PC-3 (cell line): ENCODE data around the gene OR2AG2.

ENCODE experiments used
- CTCF ChIP-seq: fragments of 300-600 bp; sonication (generic); conservative IDR thresholded peaks from 2 replicates; pipeline ENCODE4 v1.5.1; 2017; ENCODE audit warnings: antibody characterized with exemption, low read depth, mild to moderate bottlenecking, low read length
- EZH2 ChIP-seq: fragments of 300-600 bp; sonication (generic); IDR thresholded peaks from one replicate; pipeline ENCODE4 v1.6.1; 2017; ENCODE audit warnings: antibody characterized with exemption, mild to moderate bottlenecking, low read length; ENCODE audit not compliant: unreplicated experiment
- EZH2phosphoT487 ChIP-seq: fragments of 300-600 bp; sonication (generic); IDR thresholded peaks from 2 replicates; pipeline ENCODE4 v1.6.1; 2018; ENCODE audit warnings: mild to moderate bottlenecking, antibody characterized with exemption, low read length, borderline replicate concordance

DNA sequence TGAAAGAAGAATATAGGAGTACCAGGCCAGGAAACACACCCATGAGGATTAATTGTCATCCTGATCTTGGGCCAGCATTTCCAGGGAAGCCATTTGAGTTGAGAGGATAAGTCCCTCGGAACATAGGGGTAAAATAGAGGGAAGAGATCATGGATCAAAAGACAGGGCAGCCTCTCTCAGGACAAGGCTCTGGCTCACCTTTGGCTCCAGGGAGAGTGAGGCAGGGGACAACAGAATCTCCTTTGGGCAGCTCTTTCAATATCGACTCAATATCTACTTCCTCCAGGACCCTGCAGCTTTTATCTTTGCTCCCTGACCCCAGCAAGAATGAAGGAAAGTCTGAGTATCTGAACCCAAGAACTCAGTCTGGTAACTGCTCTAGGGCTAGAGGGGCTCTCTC, 10.9 kb upstream of the OR2AG2 start, which contains the start of gene OR2AG1:
- no peak for TF ChIP-seq CTCF
- no peak for TF ChIP-seq EZH2phosphoT487
- no peak for TF ChIP-seq EZH2
